GM19025 (cell line): ENCODE results near the gene EFCAB13.
"Not testable (repeated sequence)": the region's sequence is repeated elsewhere in the genome, so short reads cannot be mapped to it uniquely, and the experiment has no call there.

Source experiments
- ATAC-seq: cut with Tn5 transposase; IDR thresholded peaks from one replicate; pipeline ENCODE4 v1.9.1; 2021; ENCODE audit warnings: mild to moderate bottlenecking, low read depth, moderate library complexity; ENCODE audit not compliant: unreplicated experiment

The EFCAB13 gene

DNA sequence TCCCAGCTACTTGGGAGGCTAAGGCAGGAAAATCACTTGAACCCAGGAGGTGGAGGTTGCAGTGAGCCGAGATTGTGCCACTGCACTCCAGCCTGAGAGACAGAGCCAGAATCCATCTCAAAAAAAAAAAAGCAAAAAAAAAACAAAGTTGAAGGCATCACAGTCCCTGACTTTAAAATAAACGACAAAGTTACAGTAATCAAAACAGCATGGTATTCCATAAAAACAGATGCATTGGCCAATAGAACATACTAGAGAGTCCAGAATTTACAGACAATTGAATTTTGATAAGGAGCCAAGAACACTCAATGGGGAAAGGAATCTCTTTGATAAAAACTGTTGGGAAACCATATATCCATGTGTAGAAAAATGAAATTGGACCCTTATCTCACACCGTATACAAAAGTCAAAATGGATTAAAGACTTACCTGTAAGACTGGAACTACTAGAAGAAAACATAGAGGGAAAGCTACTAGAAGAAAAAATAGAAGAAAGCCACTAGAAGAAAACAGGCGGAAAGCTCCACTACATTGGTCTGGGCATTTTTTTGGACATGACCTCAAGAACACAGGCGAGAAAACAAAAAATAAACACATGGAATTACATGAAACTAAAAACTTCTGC lies 2.8 kb upstream of the EFCAB13 start:
- ATAC-seq: no peak

- peak; percentile 23 for ATAC-seq
Measured at GRCh38 chr17:47324224-47325020, 667 bp downstream of the EFCAB13 start.

DNA sequence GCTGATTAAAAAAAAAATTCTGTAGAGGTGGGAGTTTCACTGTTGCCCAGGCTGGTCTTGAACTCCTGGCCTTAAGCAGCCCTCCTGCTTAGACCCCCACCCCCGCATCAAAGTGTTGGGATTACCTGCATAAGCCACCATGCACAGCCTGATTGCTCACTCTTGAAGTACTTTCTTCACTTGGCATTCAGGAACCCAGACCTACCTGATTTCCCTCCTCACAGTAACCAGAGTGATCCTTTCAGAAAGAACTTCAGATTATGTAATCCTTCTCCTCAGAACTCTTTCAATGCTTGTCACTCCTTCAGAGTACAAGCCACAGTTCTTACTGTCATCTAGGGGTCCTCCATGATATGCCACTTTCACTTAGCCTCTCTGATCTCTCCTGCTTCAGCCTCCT lies 1.4 kb downstream of the EFCAB13 start:
- ATAC-seq: no peak

DNA sequence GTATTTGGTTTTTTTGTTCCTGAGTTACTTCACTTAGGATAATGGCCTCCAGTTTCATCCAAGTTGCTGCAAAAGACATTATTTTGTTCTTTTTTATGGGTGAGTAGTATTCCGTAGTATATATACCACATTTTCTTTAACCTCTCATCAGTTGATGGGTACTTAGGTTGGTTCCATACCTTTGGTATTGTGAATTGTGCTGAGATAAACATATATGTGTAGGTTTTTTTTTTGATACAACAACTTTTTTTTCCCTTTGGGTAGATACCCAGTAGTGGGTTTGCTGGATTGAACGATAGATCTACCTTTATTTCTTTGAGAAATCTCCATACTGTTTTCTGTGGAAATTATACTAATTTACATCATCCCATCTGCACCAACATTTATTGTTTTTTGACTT lies 6.8 kb downstream of the EFCAB13 start:
- no peak for ATAC-seq

DNA sequence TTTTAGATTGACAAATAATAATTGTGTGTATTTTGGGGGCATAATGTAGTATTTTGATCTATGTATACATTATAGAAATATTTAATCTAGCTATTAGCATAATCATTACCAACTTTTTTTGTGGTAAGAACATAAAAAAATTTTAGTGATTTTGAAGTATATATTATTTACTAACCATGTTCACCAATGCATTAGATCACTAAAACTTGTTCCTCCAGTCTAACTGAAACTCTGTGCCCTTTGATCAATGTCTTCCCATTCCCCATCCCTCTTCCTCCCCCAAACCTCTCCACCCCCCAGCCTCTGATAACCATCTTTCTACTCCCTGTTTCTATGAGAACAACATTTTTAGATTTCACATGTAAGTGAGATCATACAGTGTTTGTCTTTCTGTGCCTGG lies 8.5 kb downstream of the EFCAB13 start:
- ATAC-seq: no peak

DNA sequence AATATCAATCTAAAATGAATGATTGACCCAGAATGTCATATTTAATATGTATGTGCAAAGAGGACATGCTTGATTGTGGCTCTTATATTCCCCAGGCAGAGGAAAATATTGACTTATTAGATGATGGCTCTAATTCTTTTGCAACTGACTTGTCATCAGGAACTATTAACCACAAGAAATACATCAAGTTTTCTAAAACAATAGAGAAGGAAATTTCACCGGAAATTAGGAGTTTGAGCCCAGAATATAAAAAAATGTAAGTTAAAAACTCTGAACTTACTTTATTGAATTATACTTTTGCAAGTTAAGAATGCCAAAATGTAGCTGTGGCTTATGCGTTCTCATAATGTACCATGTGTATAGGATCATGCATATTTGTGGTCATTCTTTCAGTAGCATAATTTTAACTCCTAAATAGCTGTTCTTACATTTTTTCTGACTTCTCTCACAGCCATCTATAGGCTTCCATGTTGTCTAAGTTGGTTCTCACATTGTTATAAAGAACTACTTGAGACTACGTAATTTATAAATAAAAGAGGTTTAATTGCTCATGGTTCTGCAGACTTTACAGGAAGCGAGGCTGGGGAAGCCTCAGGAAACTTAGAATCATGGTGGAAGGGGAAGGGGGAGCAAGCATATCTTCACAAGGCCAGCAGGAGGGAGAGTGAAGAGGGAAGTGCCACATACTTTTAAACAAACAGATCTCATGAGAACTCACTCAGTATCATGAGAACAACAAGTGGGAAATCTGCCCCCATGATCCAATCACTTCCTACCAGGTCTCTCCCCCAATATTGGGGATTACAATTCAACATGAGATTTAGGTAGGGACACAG lies 11.6 kb downstream of the EFCAB13 start:
- ATAC-seq: no peak

DNA sequence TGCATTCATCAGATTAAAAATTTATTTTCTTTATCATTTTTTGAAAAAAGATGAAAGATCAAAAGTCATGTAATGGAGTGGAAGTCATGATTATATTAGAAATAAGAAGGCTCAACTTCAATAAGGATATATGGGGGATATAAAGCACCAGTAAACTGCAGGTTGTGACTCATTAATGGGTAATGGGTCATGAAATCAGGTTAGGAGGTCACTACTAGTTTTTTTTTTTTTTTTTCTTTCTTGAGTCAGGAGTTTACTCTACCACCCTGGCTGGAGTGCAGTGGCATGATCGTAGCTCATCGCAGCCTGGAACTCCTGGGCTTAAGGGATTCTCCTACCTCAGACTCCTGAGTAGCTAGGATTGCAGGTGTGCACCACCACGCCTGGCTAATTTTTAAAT lies 14.3 kb downstream of the EFCAB13 start:
- no peak for ATAC-seq

- no peak for ATAC-seq
Measured at GRCh38 chr17:47352848-47353247, 29.1 kb downstream of the EFCAB13 start.

- no peak for ATAC-seq
Measured at GRCh38 chr17:47358652-47359051, 34.9 kb downstream of the EFCAB13 start.

- no peak for ATAC-seq
Measured at GRCh38 chr17:47363171-47363570, 39.4 kb downstream of the EFCAB13 start.

DNA sequence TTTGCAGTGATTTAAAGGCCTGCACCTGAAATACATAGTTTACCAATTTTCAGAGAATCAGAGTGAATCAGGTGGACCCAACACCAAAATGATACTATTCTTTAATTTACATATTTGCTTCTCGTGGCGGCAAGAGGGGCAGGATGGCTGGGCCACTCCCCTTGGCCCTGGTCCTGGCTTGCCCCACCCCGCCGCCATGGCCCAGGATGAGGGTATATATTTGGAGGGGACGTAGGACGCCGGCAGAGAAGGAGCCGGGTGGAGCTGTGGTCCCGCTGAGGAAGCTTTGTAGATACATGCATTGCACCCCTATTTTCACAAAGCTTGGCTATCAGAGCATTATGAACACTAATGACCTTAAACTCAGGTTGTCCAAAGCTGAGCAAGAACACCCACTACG lies 43.5 kb downstream of the EFCAB13 start:
- ATAC-seq: no peak

- ATAC-seq: no peak
Measured at GRCh38 chr17:47368262-47368661, 44.5 kb downstream of the EFCAB13 start.

- not testable (repeated sequence) for ATAC-seq
Measured at GRCh38 chr17:47370899-47371298, 47.1 kb downstream of the EFCAB13 start.

- ATAC-seq: no peak
Measured at GRCh38 chr17:47373002-47373401, 49.2 kb downstream of the EFCAB13 start.

DNA sequence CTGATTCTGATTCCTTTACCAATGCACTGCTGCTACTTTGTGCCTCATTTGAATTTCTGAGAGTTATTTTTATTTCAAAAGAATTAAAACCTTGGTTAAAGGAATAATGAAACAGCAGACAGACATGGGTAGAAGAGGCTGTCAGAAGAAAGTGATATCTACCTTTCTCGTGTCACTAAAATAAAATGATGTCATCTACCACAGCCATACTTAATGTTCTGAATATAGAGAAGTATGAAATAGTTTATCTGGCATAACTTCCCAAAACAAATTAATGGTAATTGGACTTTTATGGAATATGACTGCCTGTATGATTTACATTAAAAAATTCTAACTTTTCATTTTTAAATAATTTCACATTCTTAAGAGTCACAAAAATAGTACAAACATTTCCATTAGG lies 52.5 kb downstream of the EFCAB13 start:
- ATAC-seq: no peak

- no peak for ATAC-seq
Measured at GRCh38 chr17:47388825-47389224, 65.1 kb downstream of the EFCAB13 start.

DNA sequence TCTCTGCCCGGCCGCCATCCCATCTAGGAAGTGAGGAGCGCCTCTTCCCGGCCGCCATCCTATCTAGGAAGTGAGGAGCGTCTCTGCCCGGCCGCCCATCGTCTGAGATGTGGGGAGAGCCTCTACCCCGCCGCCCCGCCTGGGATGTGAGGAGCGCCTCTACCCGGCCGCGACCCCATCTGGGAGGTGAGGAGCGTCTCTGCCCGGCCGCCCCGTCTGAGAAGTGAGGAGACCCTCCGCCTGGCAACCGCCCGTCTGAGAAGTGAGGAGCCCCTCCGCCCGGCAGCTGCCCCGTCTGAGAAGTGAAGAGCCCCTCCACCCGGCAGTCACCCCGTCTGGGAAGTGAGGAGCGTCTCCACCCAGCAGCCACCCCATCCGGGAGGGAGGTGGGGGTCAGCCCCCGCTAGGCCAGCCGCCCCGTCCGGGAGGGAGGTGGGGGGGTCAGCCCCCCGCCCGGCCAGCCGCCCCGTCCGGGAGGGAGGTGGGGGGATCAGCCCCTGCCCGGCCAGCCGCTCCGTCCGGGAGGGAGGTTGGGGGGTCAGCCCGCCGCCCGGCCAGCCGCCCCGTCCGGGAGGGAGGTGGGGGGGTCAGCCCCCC lies 73.9 kb downstream of the EFCAB13 start:
- not testable (repeated sequence) for ATAC-seq

DNA sequence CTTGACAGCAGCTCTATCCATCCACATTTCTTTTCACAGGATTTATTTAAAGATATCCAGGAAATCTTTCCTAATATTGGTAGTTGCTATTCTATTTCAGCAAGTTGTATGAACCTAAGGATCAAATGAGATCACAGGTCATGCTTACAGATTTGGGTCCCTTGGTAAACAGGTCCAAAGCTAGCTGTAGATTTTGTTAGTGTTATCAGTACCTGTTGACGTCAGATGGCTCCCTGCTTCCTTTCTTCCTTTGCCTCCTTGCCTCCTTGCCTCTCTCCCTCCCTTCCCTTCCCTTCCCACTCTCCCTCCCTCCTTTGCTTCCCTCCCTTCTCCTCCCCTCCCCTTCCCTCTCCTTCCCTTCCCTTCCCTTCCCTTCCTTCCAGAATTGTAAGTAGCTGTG lies 76.6 kb downstream of the EFCAB13 start:
- ATAC-seq: no peak

DNA sequence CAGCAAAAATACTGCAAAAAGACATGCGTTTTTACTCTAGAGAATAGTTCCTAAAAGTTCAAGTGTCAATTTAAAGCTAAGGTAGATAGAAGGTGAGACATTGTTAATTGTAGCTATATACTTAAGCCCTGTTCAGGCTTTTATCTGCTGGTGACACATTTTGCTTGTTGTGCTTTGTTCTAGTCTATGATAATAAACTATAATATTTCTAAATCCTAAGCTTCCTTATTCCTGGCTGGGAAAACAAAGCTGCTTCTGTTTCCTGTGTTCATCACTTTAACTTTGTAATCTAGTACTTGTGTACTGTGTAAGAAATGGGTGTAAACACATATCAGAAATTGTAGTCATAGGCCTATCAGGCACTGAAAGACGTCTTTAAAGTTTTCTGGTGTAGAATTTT lies 77.3 kb downstream of the EFCAB13 start:
- no peak for ATAC-seq

GRCh38 chr17:47404006-47404405 lies 80.3 kb downstream of the EFCAB13 start:
- ATAC-seq: no peak

DNA sequence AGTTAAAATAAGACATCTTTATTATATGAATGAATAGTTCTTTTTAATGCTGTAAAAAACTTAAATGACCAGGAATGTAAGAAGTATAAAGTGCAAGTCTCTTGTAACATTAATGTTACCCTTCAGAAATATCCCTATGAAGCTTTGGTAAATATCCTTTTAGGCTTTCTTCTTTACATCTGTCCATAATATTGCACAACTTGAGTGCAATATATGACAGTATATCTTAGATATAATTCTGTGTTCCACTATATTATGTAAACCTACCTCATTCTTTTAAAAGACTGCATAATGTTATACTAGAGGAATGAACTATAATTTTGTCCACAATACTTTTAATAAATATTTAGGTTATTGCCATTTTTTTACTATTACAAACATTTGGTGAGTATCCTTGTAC lies 81.1 kb downstream of the EFCAB13 start:
- no peak for ATAC-seq
